GM21825 (cell line): Measurements from ENCODE around the gene HABP2.

Source experiments
- ATAC-seq: cut with Tn5 transposase; IDR thresholded peaks from one replicate; pipeline ENCODE4 v1.9.1; 2021; ENCODE audit warnings: mild to moderate bottlenecking, moderate library complexity; ENCODE audit not compliant: unreplicated experiment

HABP2 gene

DNA sequence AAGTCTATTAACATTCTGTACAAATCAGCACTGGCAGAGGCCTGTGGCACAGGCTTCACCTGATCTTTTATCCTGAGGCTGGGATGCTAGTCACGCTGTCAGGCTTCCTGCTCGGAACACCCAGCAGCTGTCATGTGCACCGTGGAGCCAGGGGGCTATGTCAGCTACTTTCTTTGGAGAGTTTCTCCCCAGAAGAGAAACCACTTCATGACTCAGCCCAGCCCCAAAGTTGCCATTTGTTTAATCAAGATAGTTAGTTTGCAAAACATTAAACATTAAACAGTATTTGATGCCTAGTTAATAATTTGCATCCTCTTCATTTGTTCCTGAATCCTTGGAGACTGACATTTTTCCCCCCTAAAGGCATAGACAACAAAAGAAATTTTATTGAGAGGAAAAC, at the start of gene HABP2:
Gene HABP2 (plus strand): TSS at position 353 of the 400 bp plus-strand sequence. CDS start 69 bp downstream, outside the sequence.
- no peak for ATAC-seq

DNA sequence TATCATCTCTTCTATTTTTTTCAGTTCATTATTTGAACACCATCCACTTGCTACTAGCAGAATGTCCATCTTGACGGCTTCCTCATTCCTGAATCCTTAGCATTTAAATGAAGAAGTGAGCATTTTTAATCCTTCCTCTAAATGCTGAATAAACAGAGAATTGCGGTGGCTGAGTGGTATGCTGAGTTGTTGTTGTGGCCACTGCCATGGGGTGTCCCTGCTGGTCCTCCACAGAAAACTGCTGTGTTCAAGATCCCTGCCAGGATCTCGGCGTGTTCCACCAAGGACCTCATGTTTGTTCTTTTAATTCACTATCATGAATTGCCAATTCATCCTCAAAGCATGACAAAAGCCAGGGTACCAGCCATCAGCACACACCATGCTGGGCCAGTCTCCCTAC, 48.9 kb upstream of the HABP2 start:
- ATAC-seq: no peak

DNA sequence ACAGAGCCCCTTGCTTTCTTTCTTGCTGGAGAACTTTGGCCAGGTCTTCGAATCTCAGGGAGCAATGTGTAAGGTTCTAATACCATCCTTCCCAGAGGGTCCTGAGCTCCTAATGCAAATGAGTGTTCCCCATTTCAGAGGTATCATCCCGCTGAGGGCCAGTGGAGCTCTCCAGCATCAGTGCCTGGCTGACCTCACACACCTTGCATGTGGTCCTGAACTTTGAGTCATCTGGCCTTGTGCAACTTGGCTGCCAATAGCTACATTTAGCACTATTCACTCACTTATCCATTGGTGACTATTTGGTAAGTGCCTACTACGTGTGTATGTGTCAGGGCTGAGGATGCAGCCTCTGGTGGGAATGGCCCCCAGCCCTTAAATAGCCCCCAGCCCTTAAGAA, 48.4 kb upstream of the HABP2 start:
- no peak for ATAC-seq

DNA sequence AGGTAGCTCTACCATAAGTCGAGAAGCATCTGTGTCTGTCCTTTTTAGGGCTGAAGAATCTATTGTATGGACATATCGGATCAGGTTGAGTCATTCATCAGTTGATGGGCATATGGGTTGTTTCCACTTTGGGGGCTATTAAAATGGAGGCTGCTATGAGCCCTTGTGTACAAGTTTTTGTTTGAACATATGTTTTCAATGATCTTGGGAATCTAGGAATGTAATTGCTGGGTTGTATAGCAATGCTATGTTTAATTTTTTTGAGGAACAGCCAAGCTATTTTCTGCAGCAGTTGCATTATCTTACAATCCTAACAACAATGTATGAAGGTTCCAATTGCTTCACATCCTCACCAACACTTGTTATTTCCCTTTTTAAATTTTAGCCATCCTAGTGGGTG, 46.4 kb upstream of the HABP2 start:
- no peak for ATAC-seq

DNA sequence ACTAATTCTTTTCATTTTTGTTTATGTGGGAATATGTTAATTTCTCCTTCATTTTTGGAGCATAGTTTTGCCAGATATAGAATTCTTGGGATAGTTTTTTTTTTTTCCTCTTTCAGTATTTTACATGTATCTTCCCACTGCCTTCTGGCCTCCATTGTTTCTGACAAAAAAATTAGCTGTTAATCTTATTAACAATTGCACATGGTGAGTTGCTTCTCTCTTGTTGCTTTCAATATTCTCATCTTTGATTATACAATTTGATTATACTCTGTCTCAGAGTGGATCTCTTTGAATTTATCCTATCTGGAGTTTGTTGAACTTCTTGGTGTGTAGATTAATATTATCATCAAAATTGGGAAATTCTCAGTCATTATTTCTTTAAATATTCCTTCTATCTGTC, 41.4 kb upstream of the HABP2 start:
- no peak for ATAC-seq

DNA sequence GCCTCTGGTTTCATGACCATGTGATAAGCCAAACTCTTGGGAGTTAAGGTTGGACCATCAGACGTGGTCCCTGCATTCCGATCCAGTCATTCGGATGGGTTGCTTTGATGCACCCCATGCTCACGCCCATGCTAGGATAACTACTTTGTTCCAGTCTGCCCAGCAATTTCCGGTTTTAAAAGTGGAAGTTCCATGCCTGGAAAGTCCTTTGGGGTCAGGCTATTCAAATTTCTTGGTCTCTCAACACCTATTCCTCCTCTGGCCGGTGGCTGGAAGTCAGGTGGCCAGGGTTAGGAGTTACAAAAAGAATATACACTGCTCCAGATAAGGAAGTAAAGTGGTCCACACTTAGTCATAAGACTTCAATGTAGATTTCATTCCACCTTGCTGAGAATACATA, 37.7 kb upstream of the HABP2 start:
- no peak for ATAC-seq

DNA sequence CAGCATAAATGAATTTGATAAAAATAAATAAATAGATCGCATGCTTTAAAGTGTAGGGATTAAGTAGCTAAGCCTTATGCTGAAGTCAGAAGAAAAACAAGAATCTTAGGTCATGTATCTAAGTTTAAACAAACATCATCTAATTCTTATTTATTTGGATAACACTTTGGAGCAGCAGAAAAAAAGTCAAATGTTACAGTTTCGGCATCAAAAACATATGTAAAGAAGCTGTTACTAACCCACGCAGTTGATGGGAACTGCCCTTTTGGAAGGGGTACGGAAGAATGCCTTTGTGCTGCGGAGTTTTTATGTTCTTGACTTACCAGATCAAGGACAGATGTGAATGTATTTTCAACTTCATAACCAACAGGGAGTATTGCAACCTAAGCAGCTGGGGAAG, 37.3 kb upstream of the HABP2 start:
- ATAC-seq: no peak

DNA sequence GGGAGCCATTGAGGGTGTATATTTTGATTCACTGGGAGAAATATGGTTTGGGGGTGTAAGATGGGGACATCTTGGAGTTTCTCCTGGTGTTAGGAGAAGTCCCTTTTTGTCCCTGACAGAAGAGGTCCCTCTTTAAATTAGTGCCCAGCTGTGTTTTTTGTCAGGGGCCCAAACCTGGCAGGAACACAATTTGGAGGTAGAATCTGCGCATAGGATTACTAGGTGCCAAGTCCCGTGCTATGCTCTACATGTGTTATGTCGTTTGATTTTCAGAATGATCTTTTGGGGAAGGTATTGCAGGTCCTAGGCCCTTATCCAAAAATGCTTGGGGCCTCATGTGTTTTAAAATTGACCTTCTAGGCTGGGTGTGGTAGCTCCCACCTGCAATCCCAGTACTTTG, 36.8 kb upstream of the HABP2 start:
- ATAC-seq: no peak

DNA sequence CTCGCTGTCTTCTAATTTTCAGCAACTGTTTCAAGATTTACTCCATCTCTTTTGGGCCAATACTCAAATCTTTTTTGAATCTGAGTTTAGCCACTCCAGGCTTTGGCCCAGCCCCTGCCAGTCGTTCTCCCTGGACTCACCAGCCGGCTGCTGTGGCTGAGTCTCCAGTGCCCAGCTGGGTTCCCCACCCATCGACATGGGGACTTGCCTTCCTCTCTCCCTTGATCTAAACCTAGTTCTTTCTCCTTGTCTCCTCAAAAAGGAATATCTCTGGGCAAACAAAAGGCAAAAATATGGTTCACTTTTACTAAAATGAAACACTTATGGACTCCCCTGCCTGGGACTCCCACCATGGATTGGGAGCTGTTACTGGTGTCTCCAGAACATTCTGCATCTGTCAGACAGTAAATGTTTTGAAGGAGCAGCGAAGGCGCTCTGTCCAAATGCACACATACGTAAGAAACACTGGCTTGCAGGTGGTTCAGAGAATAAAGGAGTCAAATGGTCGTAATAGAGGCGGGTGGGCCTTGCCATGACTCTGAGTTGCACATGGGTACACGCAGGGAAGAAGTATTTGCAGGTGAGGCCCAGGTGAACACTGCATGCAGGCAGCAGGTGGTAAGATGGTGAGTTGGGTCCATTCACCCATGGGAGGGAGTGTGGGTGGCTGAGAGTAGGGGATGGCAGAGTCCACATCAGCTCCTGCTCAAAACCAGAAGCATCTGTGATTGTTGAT, 35.5 kb upstream of the HABP2 start:
- ATAC-seq: no peak

DNA sequence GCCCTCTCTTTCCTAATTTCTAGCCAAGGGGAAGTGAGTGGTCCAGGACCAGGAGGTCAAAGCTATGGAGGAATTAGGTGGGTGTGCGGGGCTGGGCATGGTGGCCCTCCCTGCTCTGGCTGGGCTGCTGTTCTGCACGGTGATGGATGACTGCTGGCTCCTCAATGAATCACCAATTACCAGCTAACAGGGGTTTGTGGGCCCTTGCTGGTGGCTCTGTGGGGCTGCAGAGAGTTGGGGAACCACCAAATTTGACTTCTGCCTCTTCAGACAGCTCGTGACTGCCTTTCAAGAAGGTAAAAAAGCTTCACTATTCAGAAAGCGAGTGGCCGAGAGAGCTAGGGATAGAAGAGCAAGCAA, 35.0 kb upstream of the HABP2 start:
- no peak for ATAC-seq

DNA sequence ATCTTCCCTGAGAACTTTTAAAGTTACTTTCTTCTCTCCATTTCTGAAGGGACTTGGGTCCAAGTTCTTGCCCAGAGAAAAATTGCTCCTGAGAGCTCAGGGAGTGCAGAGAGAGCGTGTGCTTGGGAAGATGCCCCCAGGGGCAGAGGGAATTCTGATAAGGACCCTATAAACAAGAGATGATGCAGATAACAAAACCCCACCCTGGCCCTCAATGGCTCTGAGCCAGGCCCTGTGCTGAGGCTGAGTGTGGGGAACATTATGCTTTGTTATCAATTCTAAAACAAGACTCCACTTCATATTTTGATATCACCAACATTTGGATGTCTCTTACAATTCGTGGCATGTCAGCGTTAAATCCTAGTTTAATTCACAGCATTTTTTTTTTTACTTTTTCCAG, 34.4 kb upstream of the HABP2 start:
- ATAC-seq: no peak

DNA sequence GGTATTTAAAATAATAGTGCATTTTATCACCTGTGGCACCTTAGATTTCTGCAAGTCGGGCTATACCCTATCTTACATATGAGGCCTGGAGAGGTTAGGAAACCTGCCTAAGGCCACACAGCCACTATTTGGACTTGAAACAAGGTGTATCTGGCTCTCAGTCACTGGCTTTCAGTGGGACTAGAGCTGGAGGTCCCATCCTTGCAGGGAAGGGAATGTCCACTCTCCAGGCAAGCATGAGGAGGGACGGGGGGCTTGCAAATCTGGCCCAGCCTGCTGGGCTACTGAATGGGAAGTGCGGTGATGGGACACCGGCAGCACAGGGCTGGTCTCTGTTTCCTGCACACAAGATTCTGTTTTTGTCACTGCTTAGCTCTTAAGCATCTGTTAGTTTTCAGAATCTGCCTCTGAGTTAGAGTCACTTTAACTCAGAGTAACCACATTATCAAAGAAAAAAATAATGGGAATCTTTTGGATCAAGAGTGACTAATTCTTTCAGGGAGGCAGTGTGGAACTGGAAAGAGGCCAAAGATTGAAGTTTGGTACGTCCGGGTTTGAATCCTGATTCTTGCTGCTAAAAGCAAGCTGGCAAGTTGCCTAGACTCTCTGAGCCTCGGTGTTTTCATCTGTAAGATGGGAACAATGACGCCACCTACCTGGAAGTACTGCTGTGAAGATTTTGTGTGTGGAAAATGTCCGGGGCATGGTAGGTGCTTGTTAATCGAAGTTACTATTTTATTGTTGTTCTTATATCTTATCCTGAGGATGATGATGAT, 33.8 kb upstream of the HABP2 start:
- no peak for ATAC-seq

DNA sequence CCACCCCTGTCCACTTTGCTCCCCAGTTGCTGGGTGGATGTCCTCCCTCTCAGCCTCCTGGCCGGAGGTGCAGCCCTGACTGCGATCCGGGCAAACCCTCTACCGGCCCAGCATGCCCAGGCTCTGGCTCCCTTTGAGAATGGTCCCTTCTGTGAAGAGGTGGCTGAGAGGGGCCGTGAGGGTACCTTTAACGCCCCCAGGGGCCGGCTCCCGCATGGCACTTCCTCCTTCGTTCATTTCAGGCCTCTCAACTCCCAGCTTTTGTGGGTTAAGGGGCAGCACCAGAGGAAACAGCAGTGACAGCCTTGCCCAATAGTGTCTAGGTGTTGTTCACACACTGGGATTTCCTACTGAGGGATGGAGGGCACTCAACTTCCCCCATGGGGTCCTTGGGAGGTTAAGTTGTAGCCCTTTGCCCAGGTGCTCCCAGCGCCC, 33.2 kb upstream of the HABP2 start:
- no peak for ATAC-seq

DNA sequence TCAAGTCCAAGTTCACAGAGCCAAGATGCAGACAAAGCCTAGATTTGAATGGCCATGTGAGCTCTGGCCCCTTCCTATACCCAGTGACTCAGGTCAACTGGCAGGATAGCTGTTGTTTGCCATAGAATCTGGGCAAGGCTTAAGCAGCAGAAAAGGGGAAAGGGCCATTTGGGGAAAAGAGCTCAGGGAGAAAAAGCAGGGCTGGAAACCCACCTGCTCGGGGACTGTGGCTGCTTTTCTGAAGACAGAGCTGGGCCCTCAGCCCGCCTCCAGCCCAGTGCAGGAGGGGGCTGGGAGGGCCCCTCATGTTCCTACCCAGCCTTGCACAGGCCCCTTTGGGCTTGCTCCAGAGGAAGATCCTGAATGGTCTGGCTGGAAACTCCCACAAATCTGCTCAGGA, 32.6 kb upstream of the HABP2 start:
- ATAC-seq: no peak

DNA sequence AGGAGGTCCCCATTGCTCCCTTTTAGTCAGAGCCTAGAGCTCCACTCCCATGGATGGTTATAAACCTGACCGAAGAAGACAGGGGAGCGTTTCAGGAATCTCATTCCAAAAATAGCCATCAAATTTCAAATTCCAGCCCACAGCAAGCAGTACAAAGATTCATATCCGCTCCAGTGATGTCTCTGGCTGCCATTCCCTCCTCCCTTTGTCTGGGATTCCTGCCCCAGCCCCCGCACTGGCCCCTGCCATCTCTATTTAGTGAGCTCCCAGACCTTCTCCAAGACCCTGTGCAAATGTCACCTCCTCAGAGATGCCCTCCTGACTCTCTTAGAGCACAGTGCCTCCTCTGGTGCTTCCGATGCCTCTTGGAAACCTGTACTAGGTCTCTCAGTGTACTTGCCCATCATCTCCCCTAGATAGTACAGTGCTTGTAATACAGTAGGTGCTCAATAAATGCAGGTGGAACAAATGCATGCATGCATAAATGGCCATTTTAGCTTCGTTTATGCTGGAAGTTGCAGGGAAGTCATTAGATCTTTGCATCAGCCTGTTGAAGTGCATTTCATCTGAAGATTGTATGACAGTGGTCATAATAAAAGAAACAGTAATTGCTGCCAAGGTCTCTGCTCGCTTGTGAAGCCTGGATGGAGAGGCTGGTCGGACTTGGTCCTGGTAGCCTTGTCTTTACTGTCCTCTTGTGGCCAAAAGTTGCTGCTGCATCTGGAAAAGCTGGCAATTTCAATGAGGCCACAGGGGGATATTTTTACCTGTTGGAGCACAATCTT, 32.0 kb upstream of the HABP2 start:
- peak; percentile 80 for ATAC-seq

DNA sequence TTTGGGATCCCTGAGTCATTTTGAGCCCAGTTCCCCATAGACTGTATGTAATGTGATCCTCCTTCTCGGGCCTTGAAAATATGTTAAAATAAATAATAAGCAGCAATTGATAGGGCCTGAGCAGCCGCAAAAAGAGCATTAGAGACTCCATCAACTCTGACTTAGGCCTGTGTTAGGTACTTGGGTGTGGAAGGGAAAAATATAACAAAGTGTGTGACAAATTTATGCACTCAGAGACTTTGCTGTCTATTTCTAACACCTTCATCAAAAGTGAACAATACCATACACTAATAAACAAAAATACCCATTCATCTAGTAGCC, 31.4 kb upstream of the HABP2 start:
- no peak for ATAC-seq

DNA sequence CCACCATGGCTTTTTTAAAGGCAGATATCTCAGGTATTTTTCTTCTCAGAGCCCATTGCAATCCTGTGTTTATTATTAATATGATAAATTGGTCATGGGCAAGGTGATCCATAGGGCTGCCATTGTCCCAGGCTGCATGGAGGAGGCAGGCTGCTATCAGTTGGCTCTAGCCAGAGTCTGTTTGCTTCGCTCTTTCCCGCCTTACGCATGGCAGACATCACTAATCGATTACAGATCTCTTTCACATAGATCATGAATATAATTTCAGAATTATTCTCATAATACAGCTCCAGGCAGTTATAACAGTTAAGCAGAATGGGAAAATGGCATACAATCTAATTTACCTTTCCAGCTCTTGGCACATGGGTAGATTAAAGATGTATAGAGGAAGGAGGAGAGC, 30.4 kb upstream of the HABP2 start:
- ATAC-seq: no peak

DNA sequence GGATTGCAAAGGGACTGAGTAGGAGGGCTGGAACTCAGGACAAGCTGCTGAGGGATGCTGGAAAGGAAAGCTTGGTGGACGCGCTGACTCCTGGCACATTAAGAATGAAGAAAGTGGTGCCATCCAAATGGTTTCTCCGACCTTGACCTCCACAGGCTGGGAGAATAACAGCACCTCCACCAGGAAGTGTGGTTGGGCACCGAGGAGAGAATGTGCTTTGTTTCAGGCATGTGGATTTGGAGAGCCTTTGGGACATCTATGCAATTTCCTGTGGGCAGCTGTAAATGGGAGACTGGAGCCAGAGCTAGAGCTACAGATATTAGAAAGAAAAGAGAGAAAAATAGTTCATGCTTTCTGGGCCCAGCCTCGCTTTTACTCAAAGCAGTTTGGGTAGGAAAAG, 29.8 kb upstream of the HABP2 start:
- ATAC-seq: no peak

DNA sequence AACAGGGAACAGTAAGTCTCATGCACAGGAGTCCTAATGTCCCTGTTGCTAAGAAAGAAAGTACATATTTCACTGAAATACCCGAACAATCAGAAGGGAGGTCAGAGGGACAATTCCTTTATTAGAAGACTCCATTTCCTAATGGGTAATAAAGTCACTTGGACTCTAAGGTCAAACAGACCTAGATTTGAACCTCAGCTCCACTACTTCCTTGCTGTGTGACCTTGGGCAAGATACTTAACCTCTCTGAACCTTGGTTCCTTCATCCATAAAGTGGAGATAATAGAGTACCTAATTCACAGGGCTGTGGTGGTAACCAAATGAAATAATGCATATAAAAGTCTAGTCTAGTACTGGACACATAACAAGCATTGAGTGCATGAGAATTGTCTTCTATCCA, 29.2 kb upstream of the HABP2 start:
- no peak for ATAC-seq

DNA sequence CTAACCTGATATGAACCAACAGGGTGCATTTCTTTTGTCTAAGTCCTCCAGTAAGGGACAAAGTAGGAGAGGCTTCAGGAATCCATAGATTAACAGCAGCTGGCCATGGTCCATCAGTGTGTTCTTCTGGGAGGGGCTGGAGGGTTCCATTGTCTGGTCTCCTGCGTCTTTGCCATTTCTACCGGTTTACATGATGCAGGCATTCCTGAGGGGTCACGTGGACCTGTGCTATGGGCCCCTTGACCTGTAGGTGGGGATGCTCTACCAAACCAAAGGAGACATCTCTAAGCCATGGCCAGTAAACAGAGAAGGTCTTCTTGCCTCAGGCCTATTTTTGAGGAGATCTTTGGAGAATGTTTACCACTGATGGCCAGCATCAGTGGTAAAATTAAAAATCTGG, 28.7 kb upstream of the HABP2 start:
- no peak for ATAC-seq

DNA sequence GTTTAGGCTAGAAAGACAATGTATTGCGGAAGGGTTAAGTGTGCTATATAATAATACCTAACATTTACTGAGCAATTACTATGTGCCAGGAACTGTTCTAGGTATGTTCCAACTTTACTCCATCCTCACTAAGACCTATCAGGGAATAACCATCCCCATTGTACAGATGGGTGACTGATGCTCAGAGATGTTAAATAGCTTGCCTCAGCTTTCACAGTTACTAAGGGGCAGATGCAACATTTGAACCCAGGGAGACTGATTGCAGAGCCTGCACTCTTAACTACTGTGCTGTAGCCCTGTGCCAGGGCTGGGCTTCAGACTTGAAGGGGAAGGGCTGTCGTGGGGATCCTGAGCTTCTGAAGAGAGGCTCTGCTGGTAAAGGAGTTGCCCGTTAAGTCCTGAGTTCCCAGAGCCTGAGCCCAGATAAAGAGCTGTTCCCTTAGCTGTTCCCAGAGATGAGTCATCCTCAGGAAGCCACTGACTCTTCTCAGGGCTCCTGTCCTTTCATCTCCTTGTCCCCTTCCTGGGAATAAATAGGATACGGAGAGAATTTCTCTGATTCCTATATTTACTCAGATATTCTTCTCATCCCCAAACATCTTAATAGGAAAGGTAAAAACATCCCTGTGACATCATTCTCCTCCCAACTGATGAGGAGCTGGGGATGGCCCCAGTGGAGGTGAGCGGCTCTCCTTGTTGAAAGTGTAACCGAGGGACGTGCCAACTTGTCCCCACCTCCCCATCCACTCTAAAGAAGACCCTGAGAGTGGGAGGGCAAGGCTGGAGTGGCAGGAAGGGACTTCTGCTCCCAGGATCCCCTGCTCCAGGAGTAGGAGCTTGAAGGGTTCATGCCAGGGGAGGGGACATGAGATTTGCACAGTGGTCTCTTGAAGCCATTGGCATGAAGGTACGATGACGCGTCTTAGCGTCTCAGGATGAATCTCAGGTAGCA, 28.0 kb upstream of the HABP2 start:
- no peak for ATAC-seq
